ENCODE data around the gene CNTN1.

DNA sequence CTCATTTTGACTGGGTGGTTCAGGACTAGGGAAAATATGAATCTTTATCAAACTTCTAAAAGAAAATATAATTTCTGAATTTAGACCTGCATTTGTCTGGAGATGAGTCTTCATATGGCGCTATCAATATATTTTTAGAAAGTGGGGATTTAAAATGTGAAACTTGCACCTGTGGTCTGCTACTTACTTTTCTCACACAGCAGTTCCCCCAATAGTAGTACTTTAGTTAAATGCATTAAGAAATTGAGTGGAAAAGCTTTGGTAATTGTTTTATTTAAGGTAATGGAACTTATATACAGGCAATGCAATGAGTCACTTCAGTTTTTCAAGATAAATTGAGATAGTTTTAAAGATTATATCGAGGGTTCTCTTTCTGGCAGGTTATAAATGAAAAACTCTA lies 91.9 kb downstream of the CNTN1 start:
- TF ChIP-seq POLR2A (IDR thresholded peaks at IDR 0.05; ENCODE audit: low read depth, low read length) (no peak), RCOR1 (IDR thresholded peaks at IDR 0.05; ENCODE audit: insufficient replicate concordance, low read length) (no peak), MAFK (IDR thresholded peaks at IDR 0.05; ENCODE audit: low read depth, low read length) (no peak), RFX5 (IDR thresholded peaks at IDR 0.05; ENCODE audit: low read depth, low read length) (no peak), MAZ (IDR thresholded peaks at IDR 0.05; ENCODE audit: borderline replicate concordance, low read depth, low read length) (no peak), BHLHE40 (IDR thresholded peaks at IDR 0.05; ENCODE audit: low read depth, low read length) (no peak), MXI1 (IDR thresholded peaks at IDR 0.05; ENCODE audit: borderline replicate concordance, low read depth, low read length) (no peak), SMC3 (IDR thresholded peaks at IDR 0.05; ENCODE audit: low read depth, low read length) (no peak), NFE2L2 (IDR thresholded peaks at IDR 0.05; ENCODE audit: low read depth, low read length) (no peak)
- TF ChIP-seq, protein P1, sequence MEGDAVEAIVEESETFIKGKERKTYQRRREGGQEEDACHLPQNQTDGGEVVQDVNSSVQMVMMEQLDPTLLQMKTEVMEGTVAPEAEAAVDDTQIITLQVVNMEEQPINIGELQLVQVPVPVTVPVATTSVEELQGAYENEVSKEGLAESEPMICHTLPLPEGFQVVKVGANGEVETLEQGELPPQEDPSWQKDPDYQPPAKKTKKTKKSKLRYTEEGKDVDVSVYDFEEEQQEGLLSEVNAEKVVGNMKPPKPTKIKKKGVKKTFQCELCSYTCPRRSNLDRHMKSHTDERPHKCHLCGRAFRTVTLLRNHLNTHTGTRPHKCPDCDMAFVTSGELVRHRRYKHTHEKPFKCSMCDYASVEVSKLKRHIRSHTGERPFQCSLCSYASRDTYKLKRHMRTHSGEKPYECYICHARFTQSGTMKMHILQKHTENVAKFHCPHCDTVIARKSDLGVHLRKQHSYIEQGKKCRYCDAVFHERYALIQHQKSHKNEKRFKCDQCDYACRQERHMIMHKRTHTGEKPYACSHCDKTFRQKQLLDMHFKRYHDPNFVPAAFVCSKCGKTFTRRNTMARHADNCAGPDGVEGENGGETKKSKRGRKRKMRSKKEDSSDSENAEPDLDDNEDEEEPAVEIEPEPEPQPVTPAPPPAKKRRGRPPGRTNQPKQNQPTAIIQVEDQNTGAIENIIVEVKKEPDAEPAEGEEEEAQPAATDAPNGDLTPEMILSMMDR (conservative IDR thresholded peaks at IDR 0.05; ENCODE audit: low read depth, low read length): no peak
- TF ChIP-seq, protein P2, sequence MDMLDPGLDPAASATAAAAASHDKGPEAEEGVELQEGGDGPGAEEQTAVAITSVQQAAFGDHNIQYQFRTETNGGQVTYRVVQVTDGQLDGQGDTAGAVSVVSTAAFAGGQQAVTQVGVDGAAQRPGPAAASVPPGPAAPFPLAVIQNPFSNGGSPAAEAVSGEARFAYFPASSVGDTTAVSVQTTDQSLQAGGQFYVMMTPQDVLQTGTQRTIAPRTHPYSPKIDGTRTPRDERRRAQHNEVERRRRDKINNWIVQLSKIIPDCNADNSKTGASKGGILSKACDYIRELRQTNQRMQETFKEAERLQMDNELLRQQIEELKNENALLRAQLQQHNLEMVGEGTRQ (IDR thresholded peaks at IDR 0.05; ENCODE audit: low read depth, low read length): no peak

All from IMR-90 (cell line).